ENCODE measurements around the gene ANKRD29. TPM values are rescaled to one million over a fixed set of nuclear protein-coding genes. Genes with fewer than 3 reads are reported as not detected.

The ANKRD29 gene
- total RNA-seq, 4 donors from 2014 or later, result 0.75 to 2.2 (median 1.5) TPM

- Histone ChIP-seq H3K4me3 (no peak overlapping the region), H3K27me3 (no peaks in the 10 kb centered on the region), H3K36me3 (no peaks in the 10 kb centered on the region), H3K27ac (no peak overlapping the region), H3K9me3 (no peaks in the 10 kb centered on the region), H3K4me1 (peaks cover 0 to 6% (median 3%) of the 10 kb centered on the region in 4 donors)
- DNase-seq, result no peak
- 66 to 72% methylated on average over 4 to 8 of the region's 8 CpGs for WGBS, 2 donors (ENCODE audit: low coverage in 1 of 2)
- TF ChIP-seq POLR2AphosphoS5 (IDR thresholded peaks at IDR 0.05), result no peak
- TF ChIP-seq CTCF (IDR thresholded peaks at IDR 0.05), result no peak
- TF ChIP-seq POLR2A (IDR thresholded peaks at IDR 0.05), result no peak
- no peak for TF ChIP-seq EP300 (IDR thresholded peaks at IDR 0.05; ENCODE audit: low read depth)
- intact Hi-C loops (cut with DNase I; ENCODE audit: low total_unique reads), result no loop called here
- in situ Hi-C loops (cut with MboI; ENCODE audit: low pct_ligation_motif_present in 1 of 4, low pct_unique_long_range_greater_than_20kb in 1 of 4, low sequenced_read_pairs in 3 of 4), result loop anchor here in 3 of 4 donors (25.0 kb wide), 2 partner anchors 200 to 300 kb away; no protein-coding TSS in a partner anchor
These were observed 50.1 kb downstream of the ANKRD29 start for GRCh38 chr18:23612434-23613090.

- peaks cover 0 to 6% (median 2%) of the 10 kb centered on the region in 4 donors for H3K4me1 ChIP-seq
- TF ChIP-seq POLR2A (IDR thresholded peaks at IDR 0.05) (no peak), EP300 (IDR thresholded peaks at IDR 0.05; ENCODE audit: low read depth) (no peak), CTCF (IDR thresholded peaks at IDR 0.05) (no peak), POLR2AphosphoS5 (IDR thresholded peaks at IDR 0.05) (no peak)
- in situ Hi-C loops (cut with MboI; ENCODE audit: low pct_ligation_motif_present in 1 of 4, low pct_unique_long_range_greater_than_20kb in 1 of 4, low sequenced_read_pairs in 3 of 4) (loop anchor here in 3 of 4 donors (25.0 kb wide), 2 partner anchors 203 to 303 kb away; no protein-coding TSS in a partner anchor), intact Hi-C loops (cut with DNase I; ENCODE audit: low total_unique reads) (no loop called here)
- H3K27me3 ChIP-seq, result no peaks in the 10 kb centered on the region
- 79 to 85% methylated on average over 5 of the region's 5 CpGs for WGBS, 2 donors (ENCODE audit: low coverage in 1 of 2)
- H3K27ac ChIP-seq, result no peak overlapping the region
- H3K9me3 ChIP-seq, result no peaks in the 10 kb centered on the region
- H3K36me3 ChIP-seq, result no peaks in the 10 kb centered on the region
- no peak for DNase-seq
- no peak overlapping the region for H3K4me3 ChIP-seq
These were observed 53.2 kb downstream of the ANKRD29 start for GRCh38 chr18:23609390-23610023.

GRCh38 chr18:23608211-23608610 is 54.5 kb downstream of the ANKRD29 start:
- Histone ChIP-seq H3K4me3 (no peak overlapping the region), H3K27ac (no peak overlapping the region), H3K36me3 (no peaks in the 10 kb centered on the region), H3K9me3 (no peaks in the 10 kb centered on the region), H3K4me1 (peaks cover 0 to 6% (median 2%) of the 10 kb centered on the region in 4 donors), H3K27me3 (no peaks in the 10 kb centered on the region)
- in situ Hi-C loops (cut with MboI; ENCODE audit: low pct_ligation_motif_present in 1 of 4, low pct_unique_long_range_greater_than_20kb in 1 of 4, low sequenced_read_pairs in 3 of 4), result loop anchor here in 3 of 4 donors (25.0 kb wide), 2 partner anchors 204 to 304 kb away; no protein-coding TSS in a partner anchor
- DNase-seq, result no peak
- intact Hi-C loops (cut with DNase I; ENCODE audit: low total_unique reads), result no loop called here
- TF ChIP-seq CTCF (IDR thresholded peaks at IDR 0.05) (no peak), POLR2AphosphoS5 (IDR thresholded peaks at IDR 0.05) (no peak), EP300 (IDR thresholded peaks at IDR 0.05; ENCODE audit: low read depth) (no peak), POLR2A (IDR thresholded peaks at IDR 0.05) (no peak)
- WGBS, 2 donors (ENCODE audit: low coverage in 1 of 2), result 85 to 100% methylated on average over 1 to 2 of the region's 2 CpGs

DNA sequence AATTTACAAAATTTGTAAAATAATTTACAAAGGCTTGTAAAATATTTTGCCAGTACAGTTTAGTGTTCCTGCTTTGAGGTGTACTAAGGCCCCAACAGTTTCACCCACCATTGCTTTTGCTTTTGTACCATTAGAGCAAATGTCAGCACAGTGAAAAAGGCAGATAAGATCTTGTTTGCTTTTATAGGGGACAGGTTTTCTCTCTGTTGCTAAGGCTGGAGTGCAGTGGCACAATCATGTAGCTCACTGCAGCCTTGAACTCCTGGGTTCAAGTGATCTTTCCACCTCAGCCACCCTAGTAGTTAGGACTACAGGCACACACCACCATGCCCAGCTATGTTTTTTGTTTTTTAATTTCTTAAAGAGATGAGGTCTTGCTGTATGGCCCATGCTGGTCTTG is 56.8 kb downstream of the ANKRD29 start:
- Histone ChIP-seq H3K9me3 (no peaks in the 10 kb centered on the region), H3K27me3 (no peaks in the 10 kb centered on the region), H3K4me3 (no peak overlapping the region), H3K4me1 (peaks cover 0 to 6% (median 2%) of the 10 kb centered on the region in 4 donors), H3K27ac (no peak overlapping the region), H3K36me3 (no peaks in the 10 kb centered on the region)
- intact Hi-C loops (cut with DNase I; ENCODE audit: low total_unique reads), result no loop called here
- no peak for DNase-seq
- in situ Hi-C loops (cut with MboI; ENCODE audit: low pct_ligation_motif_present in 1 of 4, low pct_unique_long_range_greater_than_20kb in 1 of 4, low sequenced_read_pairs in 3 of 4), result loop anchor here in 3 of 4 donors (25.0 kb wide), 2 partner anchors 206 to 306 kb away; no protein-coding TSS in a partner anchor
- TF ChIP-seq POLR2AphosphoS5 (IDR thresholded peaks at IDR 0.05) (no peak), POLR2A (IDR thresholded peaks at IDR 0.05) (no peak), EP300 (IDR thresholded peaks at IDR 0.05; ENCODE audit: low read depth) (no peak), CTCF (IDR thresholded peaks at IDR 0.05) (no peak)
